HG02870 (cell line): ENCODE data around the gene RPL28.

Experiments used
- ATAC-seq: cut with Tn5 transposase; IDR thresholded peaks from one replicate; pipeline ENCODE4 v1.9.1; 2021; ENCODE audit warnings: mild to moderate bottlenecking, moderate library complexity; ENCODE audit not compliant: unreplicated experiment

The RPL28 gene

DNA sequence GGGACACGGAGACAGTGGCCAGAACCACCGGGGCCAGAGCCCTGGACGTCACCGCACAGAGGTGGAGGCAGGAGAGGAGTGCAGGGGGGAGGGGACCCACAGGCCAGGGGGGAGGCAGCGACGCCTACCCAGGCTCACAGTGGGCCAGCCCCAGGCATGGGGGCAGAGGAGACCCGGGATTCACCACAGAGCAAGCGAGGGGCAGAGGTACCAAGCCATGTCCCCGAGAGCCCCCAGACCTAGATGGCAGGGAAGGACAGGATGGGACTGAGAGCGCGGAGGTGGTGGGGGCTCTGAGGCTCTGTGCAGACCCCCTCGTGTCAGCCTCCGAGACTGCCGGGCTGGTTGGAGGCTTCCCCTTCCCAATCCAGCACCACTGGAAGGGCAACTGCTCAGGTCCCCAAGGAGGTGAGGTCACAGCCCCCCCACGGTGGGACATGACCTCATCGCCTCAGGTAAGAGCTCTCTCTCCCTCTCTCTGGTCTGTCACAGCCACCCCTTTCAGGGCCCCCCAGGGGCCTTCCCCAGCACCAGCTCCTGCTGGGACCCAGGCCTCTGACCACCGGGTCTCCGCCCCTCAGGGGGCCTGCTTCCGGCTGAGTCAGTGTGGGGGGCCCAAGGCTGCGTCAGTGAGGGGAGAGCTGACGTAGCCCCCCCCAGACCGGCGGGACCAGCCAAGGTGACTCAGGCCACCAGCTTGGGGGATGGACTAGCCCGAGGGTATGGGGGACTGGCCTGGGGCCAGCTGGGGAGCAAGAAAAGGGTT is 13.2 kb upstream of the RPL28 start:
- ATAC-seq, result no peak

GRCh38 chr19:55373306-55373992 is 12.3 kb upstream of the RPL28 start:
- ATAC-seq, result no peak

DNA sequence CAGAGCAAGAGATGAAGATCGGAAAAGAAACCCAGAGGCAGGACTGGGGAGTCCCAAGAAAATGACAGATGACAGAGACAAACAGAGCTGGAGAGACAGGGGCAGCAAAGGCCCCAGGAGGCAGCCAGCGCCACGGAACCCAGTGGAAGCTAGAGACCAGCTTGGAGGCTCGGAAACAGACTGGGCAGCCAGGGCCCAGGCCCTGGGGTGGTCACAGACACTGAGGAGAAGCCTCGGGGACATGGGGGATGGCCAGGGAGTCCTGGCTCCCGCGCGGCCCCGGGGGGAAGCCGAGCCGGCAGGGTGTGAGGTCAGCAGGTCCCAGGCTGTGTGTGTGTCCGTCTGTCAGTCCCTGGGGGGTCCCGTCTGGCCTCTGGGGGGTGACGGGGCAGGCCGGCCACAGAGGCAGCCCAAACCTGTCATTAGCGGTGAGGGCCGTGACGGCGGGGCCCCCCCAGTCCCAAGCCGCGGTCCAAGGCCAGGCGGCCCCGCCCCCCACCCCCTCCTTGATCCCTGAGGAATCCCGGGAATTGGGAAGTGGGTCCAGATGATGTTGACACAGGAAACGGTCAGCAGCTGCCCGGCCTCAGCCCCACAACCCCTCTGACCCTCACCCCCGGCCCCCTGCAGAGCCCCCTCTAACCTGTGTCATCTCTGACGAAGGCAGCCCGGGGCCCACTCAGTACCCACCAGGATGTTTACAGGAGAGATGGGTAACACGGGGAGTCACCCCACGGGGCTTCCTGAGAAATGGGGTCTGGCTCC is 11.6 kb upstream of the RPL28 start:
- ATAC-seq, result no peak

DNA sequence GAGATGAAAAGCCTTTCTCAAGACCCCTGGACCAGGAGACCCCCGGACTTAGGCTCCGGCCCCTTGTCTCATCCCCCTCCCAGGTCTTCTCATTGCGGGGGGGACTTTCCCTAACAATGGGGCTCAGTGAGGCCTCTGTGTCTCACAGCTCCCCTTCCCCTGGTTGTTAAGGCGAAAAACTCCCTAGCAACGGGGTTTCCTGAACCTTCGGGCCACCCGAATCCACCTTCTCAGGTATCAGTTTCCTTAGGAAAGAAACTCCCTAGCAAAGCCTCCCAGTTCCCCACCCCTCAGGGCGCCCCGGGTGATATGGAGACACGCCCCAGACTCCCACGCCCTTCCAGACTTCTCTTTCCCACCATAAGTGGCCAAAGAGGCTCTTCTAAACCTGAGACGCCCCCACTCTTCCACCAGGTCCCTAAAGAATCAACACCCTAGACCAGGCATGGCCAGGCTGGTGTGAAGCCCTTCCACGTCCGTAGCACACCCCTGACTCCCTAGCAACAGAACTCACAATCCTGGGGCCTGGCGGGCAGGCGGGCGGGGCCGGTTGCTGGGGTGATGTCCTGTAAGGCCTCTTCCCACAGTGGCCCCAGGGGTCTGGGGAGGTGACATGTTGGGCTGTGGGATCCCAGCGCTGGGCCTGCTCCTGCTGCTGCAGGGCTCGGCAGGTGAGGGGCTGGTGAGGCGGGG is 9.3 kb upstream of the RPL28 start, which contains the start of gene TMEM190:
TMEM190 (plus strand) TSS at position 586 of the 693 bp plus-strand sequence; CDS start at position 614, 28 bp downstream.
- no peak for ATAC-seq

GRCh38 chr19:55377356-55378131 is 8.2 kb upstream of the RPL28 start:
- no peak for ATAC-seq

DNA sequence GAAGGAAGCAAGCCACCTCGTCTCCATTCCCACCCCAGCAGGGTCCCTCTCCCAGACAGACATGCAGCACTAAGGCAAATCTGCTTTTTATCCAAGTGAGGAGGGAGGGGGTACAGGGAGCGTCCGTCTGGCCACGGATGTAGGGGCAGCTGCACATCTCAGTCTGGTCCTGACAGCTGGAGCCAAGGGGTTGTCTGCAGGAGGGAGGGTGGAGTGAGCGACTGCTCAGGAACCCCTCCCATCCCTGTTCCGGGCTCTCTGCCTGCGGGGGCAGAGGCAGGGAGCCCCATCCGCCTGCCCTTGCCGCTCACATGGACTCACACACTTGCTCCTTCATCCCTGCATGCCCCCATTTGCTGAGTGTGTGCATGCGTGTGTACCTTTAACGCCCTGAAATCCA is 6.6 kb upstream of the RPL28 start:
- no peak for ATAC-seq

GRCh38 chr19:55382013-55382412 is 3.7 kb upstream of the RPL28 start:
- ATAC-seq, result no peak

DNA sequence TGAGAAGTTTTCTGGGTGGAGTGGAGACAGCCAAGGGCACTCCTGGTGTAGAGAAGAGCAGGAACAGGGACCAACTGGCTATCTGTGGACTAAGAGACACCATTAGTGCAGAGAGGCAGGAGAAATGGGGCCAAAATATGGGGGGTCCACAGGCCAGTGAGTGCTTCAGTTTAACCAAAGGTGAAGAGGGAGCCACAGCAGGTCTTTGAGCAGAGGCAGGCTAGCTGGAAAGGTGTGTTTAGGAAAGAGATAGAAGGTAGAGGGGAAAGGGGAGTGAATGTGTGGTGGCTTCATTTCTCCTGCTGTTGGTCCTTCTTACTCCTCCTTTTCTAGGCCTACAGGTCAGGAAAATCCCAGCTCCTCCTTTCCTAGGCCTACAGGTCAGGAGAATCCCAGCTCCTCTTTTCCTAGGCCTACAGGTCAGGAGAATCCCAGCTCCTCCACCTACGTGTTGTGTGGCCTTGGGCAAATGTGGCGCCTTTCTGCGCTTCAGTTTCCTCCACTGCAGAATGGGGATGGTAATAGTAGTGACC is 3.1 kb upstream of the RPL28 start:
- ATAC-seq, result no peak

DNA sequence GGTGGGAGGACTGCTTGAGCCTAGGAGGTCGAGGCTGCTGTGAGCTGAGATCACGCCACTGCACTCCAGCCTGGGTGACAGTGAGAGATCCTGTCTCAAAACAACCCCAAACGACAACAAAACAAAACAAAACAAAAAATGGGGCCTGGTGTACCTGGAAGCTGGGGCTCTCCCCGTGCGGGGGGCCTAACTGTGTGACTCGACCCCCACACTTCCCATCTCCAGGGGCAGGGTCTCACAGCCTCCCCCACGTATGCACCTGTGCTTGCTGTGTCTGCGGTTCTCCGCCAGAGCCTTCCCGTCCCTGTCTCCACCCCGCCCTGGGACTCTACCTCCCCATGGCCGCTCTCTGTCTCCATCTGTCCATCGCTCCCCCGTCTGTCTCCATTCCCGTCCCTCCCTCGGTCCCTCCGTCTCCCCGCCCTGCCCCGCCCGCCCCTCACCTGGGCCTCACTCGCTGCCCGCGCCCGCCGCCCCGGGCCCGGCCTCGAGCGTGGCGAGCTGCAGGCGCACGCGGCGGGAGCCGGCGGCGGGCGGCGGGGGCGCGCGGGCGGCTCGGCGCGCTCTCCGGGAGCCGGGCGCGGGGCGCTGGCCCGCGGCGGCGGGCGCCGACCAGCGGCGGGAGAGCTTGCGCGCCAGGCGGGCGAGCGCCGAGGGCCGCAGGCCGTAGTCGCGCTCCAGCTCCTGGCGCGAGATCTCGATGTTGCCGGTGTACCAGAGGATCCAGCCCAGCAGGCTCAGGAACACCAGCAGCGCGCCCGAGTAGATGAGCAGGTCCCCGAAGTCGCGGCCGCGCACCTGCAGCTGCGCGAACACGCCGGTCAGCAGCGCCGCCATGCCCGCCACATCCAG is 2.2 kb upstream of the RPL28 start:
- ATAC-seq, result no peak

DNA sequence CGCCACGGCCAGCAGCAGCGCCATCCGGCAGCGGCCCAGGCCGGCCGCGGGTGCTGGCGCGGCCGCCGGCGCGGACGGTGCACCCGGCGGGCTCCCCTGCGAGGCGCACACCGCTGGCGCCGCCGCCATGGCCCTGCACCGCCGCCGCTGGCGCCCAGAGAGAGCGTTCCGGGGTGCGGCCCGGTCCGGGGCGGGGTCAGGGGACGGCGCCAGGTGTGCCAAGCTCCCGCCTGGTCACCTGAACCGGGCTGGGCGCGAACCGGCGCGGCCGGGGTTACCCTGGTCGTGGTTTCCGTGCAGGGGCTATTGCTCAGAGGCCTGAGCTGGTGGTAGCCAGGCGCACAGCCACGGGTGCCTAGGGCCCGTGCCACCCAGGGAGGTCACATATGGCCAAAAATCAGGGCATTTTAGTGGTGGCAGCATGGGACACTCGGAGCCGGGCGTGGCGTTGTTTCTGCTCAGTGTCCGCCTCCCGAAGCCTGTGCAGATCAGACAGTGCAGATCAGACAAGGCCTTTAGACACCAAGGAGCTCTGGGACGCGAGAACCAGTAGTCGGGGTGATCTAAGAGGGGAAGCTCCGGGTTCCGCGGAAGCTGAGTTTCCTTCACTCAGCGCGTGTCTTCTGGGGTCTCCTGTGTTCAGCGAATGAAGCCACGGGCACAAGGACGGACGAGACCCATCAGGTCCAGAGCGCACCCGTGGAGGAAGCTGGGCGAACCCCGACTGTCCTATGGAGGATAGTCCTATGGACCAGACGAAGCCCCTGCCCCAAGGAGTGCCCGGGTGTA is 1.4 kb upstream of the RPL28 start, which contains the start of gene TMEM238:
TMEM238 (minus strand) TSS at position 162 of the 789 bp plus-strand sequence; CDS start at position 129, 33 bp downstream.
- ATAC-seq, result no peak

GRCh38 chr19:55384920-55385723 is 610 bp upstream of the RPL28 start:
- peak; percentile 51 for ATAC-seq

GRCh38 chr19:55386493-55386971 is 800 bp downstream of the RPL28 start:
- no peak for ATAC-seq

- no peak for ATAC-seq
Observed at GRCh38 chr19:55387736-55388497, 2.2 kb downstream of the RPL28 start.

GRCh38 chr19:55389386-55390317 is 3.9 kb downstream of the RPL28 start:
- no peak for ATAC-seq

DNA sequence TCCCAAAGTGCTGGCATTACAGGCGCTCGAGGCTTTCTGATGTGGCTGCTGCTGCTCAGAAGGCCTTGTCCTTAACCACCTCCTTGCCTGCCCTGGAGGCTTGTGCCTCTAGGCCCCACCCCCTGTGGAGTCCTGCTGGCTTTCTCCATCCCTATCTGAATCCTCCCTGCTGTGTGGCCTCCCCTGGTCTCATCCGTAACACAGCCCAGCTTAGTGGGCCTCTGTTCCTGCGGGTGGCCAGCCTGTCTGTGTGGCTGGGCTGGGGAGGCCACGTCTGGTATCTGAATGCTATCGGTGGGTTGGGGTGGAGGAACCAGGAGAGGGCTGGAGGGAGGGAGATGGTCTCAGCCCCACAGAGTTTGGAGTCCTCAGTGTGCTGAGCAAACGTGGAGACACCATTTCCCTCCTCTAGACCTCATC is 4.7 kb downstream of the RPL28 start:
- ATAC-seq, result no peak
